Measurements from ENCODE around the gene FHL2. TPM values are rescaled to one million over a fixed set of nuclear protein-coding genes. Genes with fewer than 3 reads are reported as not detected.

Gene FHL2
- total and polyA plus RNA-seq, 2 donors (not counting 3 experiments of a cell fraction or from before 2014, with no cell fraction given): 197 to 491 TPM

- Histone ChIP-seq H3K4me2 (ENCODE audit: insufficient read depth, low read length) (peak overlapping the region; percentile 47), H3K27me3 (ENCODE audit: control insufficient read depth in 2 of 2, insufficient read depth in 2 of 2, low read length in 2 of 2) (no peaks in the 10 kb centered on the region), H3K36me3 (ENCODE audit: control insufficient read depth in 2 of 2, extremely low read depth in 1 of 2, insufficient read depth in 2 of 2, low read length in 2 of 2) (peaks cover 27 to 28% of the 10 kb centered on the region in 2 experiments), H2AFZ (ENCODE audit: low read depth, low read length) (no peak overlapping the region), H3K9ac (replicated peaks; ENCODE audit: extremely low read depth, insufficient read depth, low read length) (peak overlapping the region; percentile 84), H3K4me3 (replicated peaks in 1 of 3; ENCODE audit: insufficient read depth in 1 of 3, low read depth in 1 of 3, low read length in 3 of 3) (no peak overlapping the region), H3K9me1 (replicated peaks; ENCODE audit: control insufficient read depth, extremely low read depth, insufficient read depth, low read length) (no peaks in the 10 kb centered on the region), H3K4me1 (ENCODE audit: control insufficient read depth, extremely low read depth, insufficient read depth, low read length) (peaks cover 72% of the 10 kb centered on the region), H3K79me2 (ENCODE audit: control insufficient read depth, insufficient read depth, low read length) (peaks cover 89% of the 10 kb centered on the region), H3K9me3 (replicated peaks; ENCODE audit: control insufficient read depth, insufficient read depth, low read length) (no peaks in the 10 kb centered on the region), H4K20me1 (replicated peaks; ENCODE audit: control insufficient read depth, extremely low read depth, insufficient read depth, low read length) (no peaks in the 10 kb centered on the region), H3K27ac (ENCODE audit: insufficient read depth, low read depth, low read length) (peak overlapping the region; percentile 92)
- dilution Hi-C loops (cut with MboI; ENCODE audit: extremely low pct_ligation_motif_present, low sequenced_read_pairs) (no loop called here), intact Hi-C loops (cut with micrococcal nuclease) (loop anchor here (1.0 kb wide), 4 partner anchors 8 to 64 kb away; no protein-coding TSS in a partner anchor)
- peak; percentile 99 for DNase-seq (ENCODE audit: low read depth, low spot score)
- TF ChIP-seq FOS (IDR thresholded peaks at IDR 0.05; ENCODE audit: borderline replicate concordance, insufficient read depth, low read length) (peak; percentile 40), POLR2AphosphoS5 (IDR thresholded peaks at IDR 0.05; ENCODE audit: insufficient read depth, low read depth, low read length) (peak; percentile 89), EZH2 (IDR thresholded peaks at IDR 0.05; ENCODE audit: borderline replicate concordance, low read depth, low read length, severe bottlenecking) (no peak), POLR2A (IDR thresholded peaks at IDR 0.05; ENCODE audit: low read depth, low read length) (peak; percentile 72), MYC (IDR thresholded peaks at IDR 0.05; ENCODE audit: low read depth, low read length) (no peak), MAX (IDR thresholded peaks at IDR 0.05; ENCODE audit: insufficient read depth, insufficient read length) (no peak), JUN (IDR thresholded peaks at IDR 0.05; ENCODE audit: borderline replicate concordance, insufficient read depth, insufficient read length, low read depth) (peak; percentile 48), GATA2 (IDR thresholded peaks at IDR 0.05; ENCODE audit: insufficient read depth, insufficient read length, low read depth, low read length) (peak; percentile 97), CTCF (IDR thresholded peaks at IDR 0.05; ENCODE audit: extremely low read depth in 1 of 2, insufficient read depth in 1 of 2, low read depth in 1 of 2, low read length in 2 of 2) (no peak)
- POLR2A ChIA-PET: interaction anchor here (0.6 to 1.6 kb wide), 7 partner anchors 8 to 132 kb away, joined by 3 to 16 read pairs (median 7); partner anchors contain the start of gene FHL2
- peak; percentile 90 for FAIRE-seq
- CTCF ChIA-PET: interaction anchor here (1.1 to 3.8 kb wide), 9 partner anchors 8 to 132 kb away, joined by 3 to 27 read pairs (median 4); partner anchors contain the start of gene FHL2
- no TSS peak for BruUV-seq (replicated peaks)
Measured at GRCh38 chr2:105388971-105389381, 9.9 kb downstream of the FHL2 start.

Measured in endothelial cell of umbilical vein (primary cell).